Lower leg skin (tissue), 4 donors: ENCODE results near the gene DHCR7. TPM values are rescaled to one million over a fixed set of nuclear protein-coding genes. Genes with fewer than 3 reads are reported as not detected.

Source experiments
- DNase-seq, 2 donors: peaks; one replicate each; pipeline ENCODE4 v3.0.0-alpha.2; 2019; ENCODE audit warnings: low spot score in 2 of 2
- H3K4me3 ChIP-seq: fragments of 200-600 bp; sonication (generic); 2 replicates; pipeline ENCODE4 v1.5.1; 2017; ENCODE audit warnings: mild to moderate bottlenecking, low read depth; ENCODE audit not compliant: poor library complexity, severe bottlenecking
- POLR2A ChIP-seq, 2 donors: fragments of 450-650 bp; IDR thresholded peaks; one replicate each; pipeline ENCODE4 v1.6.1; 2016 to 2017; ENCODE audit warnings: antibody characterized with exemption in 2 of 2, mild to moderate bottlenecking in 1 of 2, moderate library complexity in 1 of 2
- WGBS, 2 donors: methylation state at CpG; one replicate each; pipeline ENCODE4 v1.1.5; 2018; 5-methylcytosine and 5-hydroxymethylcytosine counted together
- intact Hi-C: fragments of 100-400 bp; cut with DNase I; formaldehyde crosslinking; loops from one replicate; pipeline ENCODE4 v1.15.0; 2023; ENCODE audit warnings: low total_unique reads
- total RNA-seq, 4 donors: library from RNA; depleted of rRNA; stranded (reverse); fragments of >200 nt; gene quantifications; one replicate each; pipeline ENCODE4 v1.1.0, GENCODE V29; 2016
- TF ChIP-seq, protein P1 (sequence below), 3 donors: fragments of 450-650 bp; IDR thresholded peaks; one replicate each; pipeline ENCODE4 v1.5.1; 2016; ENCODE audit warnings: antibody characterized with exemption in 3 of 3, mild to moderate bottlenecking in 3 of 3, moderate library complexity in 2 of 3

The DHCR7 gene
- total RNA-seq, 4 donors from 2014 or later: 45.2 to 142 (median 89.0) TPM

- no peak for TF ChIP-seq POLR2A (IDR thresholded peaks at IDR 0.05)
- TF ChIP-seq, protein P1, sequence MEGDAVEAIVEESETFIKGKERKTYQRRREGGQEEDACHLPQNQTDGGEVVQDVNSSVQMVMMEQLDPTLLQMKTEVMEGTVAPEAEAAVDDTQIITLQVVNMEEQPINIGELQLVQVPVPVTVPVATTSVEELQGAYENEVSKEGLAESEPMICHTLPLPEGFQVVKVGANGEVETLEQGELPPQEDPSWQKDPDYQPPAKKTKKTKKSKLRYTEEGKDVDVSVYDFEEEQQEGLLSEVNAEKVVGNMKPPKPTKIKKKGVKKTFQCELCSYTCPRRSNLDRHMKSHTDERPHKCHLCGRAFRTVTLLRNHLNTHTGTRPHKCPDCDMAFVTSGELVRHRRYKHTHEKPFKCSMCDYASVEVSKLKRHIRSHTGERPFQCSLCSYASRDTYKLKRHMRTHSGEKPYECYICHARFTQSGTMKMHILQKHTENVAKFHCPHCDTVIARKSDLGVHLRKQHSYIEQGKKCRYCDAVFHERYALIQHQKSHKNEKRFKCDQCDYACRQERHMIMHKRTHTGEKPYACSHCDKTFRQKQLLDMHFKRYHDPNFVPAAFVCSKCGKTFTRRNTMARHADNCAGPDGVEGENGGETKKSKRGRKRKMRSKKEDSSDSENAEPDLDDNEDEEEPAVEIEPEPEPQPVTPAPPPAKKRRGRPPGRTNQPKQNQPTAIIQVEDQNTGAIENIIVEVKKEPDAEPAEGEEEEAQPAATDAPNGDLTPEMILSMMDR (IDR thresholded peaks at IDR 0.05): no peak
- 95 to 98% methylated on average over 28 of the region's 28 CpGs for WGBS, 2 donors
- DNase-seq: peak in 1 of 2 donors; percentile 74
- intact Hi-C loops: no loop called here
- H3K4me3 ChIP-seq: no peak overlapping the region
Observed at GRCh38 chr11:71490731-71491390, 42.7 kb upstream of the DHCR7 start.

DNA sequence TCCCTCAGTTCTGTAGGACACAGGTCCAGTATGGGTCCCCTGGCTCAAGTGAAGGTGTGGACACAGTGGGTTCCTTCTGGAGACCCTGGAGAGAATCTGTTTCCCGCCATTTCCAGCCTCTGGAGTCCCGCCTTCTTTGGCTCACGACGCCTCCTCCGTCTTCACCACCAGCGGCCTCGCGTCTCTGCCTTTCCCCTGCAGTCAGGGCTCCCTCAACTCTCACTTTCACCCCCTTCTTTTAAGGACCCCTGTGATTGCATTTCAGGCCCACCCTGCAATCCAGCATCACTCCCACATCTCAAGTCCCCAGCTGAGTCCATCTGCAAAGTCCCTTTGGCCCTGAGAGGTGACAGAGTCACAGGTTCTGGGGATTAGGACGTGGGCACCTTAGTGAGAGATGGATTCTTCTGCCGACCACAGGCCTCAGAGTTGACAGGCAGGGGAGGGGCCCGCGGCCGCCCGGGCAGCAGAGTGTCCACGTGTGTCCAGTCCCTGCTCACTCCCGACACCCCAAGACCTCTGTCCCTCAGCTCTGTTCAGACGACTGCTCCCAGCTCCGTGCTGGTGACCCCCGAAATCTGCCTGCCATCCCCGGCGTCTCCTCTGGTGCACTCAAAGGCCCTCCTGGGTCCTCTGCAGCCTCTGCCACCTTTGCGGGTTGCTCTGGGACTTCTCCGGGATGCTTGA lies 42.0 kb upstream of the DHCR7 start:
- DNase-seq: peak in 1 of 2 donors; percentile 72

DNA sequence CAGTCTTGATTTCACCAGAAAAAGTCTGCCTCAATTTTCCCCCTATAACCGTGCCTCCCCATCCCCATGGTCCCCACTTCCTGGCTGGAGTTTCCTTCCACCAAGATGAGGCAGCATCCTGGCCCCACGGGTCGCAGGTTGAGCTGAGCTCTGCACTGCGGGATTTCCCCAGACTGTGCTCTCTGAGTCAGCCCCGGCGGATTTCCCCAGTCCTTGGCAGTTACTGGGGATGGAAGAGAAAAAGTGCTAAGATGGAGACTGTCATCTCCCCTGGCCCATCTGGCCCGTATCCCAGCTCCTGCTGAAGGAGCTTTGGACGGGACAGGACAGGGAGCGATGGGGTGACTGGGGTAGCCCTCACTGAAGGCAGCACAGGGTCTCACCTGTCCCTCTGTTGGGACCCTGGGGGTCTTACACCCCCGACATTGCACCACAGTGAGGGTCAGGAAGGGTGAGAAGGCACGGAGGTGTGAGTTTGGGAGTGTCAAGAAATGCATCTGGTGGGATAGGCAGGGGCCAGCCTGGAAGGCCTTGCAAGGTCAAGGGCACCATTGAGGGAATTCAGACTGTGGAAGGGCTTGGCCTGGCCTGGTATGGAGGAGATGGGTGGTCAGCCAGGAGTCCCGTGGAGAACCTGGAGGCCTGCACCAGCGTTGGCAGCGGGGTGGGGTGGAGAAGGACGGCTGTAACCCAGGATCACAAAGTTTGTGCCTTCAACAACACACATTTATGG lies 41.3 kb upstream of the DHCR7 start:
- intact Hi-C loops: no loop called here
- no peak for TF ChIP-seq POLR2A (IDR thresholded peaks at IDR 0.05)
- TF ChIP-seq, protein P1 (IDR thresholded peaks at IDR 0.05): no peak
- DNase-seq: peak in 1 of 2 donors; percentile 67
- 70 to 74% methylated on average over 14 to 15 of the region's 15 CpGs for WGBS, 2 donors
- H3K4me3 ChIP-seq: no peak overlapping the region

More for the DNA sequence above, 42.0 kb upstream of the DHCR7 start:
- H3K4me3 ChIP-seq: no peak overlapping the region
- intact Hi-C loops: no loop called here
- no peak for TF ChIP-seq POLR2A (IDR thresholded peaks at IDR 0.05)
- TF ChIP-seq, protein P1 (IDR thresholded peaks at IDR 0.05): no peak
- 94 to 97% methylated on average over 23 of the region's 23 CpGs for WGBS, 2 donors

DNA sequence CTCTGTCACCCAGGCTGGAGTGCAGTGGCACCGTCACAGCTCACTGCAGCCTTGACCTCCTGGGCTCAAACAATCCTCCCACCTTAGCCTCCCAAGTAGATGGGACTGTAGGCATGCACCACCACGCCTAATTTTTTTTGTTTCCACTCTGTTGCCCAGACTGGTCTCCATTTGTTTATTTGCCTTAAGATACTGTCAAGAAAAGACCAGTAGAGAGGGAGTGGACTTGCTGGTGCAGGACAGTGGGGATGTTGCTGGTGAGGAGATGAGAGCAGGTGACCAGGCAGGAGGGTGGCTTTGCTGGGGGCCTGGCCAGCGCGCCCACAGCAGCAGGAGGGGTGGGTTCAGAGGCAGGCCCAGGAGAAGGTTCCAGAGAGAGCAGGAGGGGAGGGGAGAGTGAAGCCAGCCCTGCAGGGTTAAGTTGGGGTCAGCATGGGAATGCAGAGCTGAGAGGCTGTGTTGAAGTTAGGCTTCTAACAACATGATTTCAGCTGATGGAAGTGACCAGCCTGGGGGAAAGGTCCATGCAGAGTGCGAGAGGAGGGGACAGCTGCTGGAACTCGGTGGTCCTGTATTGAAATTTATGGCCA lies 40.6 kb upstream of the DHCR7 start:
- no peak for TF ChIP-seq POLR2A (IDR thresholded peaks at IDR 0.05)
- TF ChIP-seq, protein P1 (IDR thresholded peaks at IDR 0.05): no peak
- intact Hi-C loops: no loop called here
- no peak overlapping the region for H3K4me3 ChIP-seq
- 85% methylated on average over 6 of the region's 6 CpGs for WGBS, 2 donors
- DNase-seq: peak in 1 of 2 donors; percentile 66

GRCh38 chr11:71486320-71486719 lies 38.1 kb upstream of the DHCR7 start:
- no peak for TF ChIP-seq POLR2A (IDR thresholded peaks at IDR 0.05)
- TF ChIP-seq, protein P1 (IDR thresholded peaks at IDR 0.05): no peak
- peak in 1 of 2 donors; percentile 21 for DNase-seq
- intact Hi-C loops: no loop called here
- 91 to 100% methylated on average over 1 of the region's 1 CpG for WGBS, 2 donors
- no peak overlapping the region for H3K4me3 ChIP-seq
